HCT116 (cell line): Measurements from ENCODE around the gene TACR2. TPM values are rescaled to one million over a fixed set of nuclear protein-coding genes. Genes with fewer than 3 reads are reported as not detected.

Experiments used
- ATAC-seq: fragments of 200-7000 bp; cut with Tn5 transposase; 2 replicates; pipeline ENCODE4 v1.9.1; 2020; ENCODE audit warnings: mild to moderate bottlenecking, moderate library complexity
- BruUV-seq: library from RNA; stranded (reverse); fragments of 400-500 nt; replicated peaks from 2 replicates; lab custom pipeline; 2021; lab: Mats Ljungman, UMichigan
- CTCF ChIA-PET: fragments of 300-600 bp; sonication (Branson Sonifier 250); formaldehyde crosslinking; loops from one replicate; lab custom pipeline; 2021; ENCODE audit warnings: antibody characterized with exemption; lab: Charles Lee
- POLR2A ChIA-PET: fragments of 300-600, 350-600 bp; sonication (Branson Sonifier 250); formaldehyde crosslinking; loops from one replicate; lab custom pipeline; 2021; ENCODE audit warnings: antibody characterized with exemption; lab: Charles Lee
- RAD21 ChIA-PET, 2 experiments: fragments of 300-600 bp; sonication (Branson Sonifier 250); formaldehyde crosslinking; loops; one replicate each; lab custom pipeline; 2023; ENCODE audit warnings: low total read pairs in 2 of 2; ENCODE audit not compliant: uncharacterized antibody in 2 of 2, unreplicated experiment in 2 of 2, low non-redundant PET in 1 of 2; lab: Charles Lee
- DNase-seq: peaks from one replicate; pipeline ENCODE4 v3.0.0-alpha.2; 2010; ENCODE audit warnings: low read depth, low spot score
- H2AFZ ChIP-seq: fragments of 200-600 bp; shearing (Covaris generic), sonication (generic); 2 replicates; pipeline ENCODE4 v1.6.1; 2017; ENCODE audit warnings: low read depth, mixed run types, mixed read lengths, antibody characterized with exemption, low read length; ENCODE audit not compliant: poor library complexity, severe bottlenecking
- H3K27ac ChIP-seq: 2 replicates; pipeline ENCODE4 v1.5.1; 2012; ENCODE audit warnings: low read depth, low read length
- H3K27me3 ChIP-seq: fragments of 200-600 bp; sonication (generic); 2 replicates; pipeline ENCODE4 v1.6.1; 2016; ENCODE audit warnings: mixed run types, low read length, mixed read lengths; ENCODE audit not compliant: insufficient read depth
- H3K36me3 ChIP-seq, 2 experiments: fragments of 200-500 bp in 1 of 2; fragments of 200-600 bp in 1 of 2; sonication (Bioruptor generic) in 1 of 2; sonication (generic) in 1 of 2; 2 replicates each; pipeline versions ENCODE4 v1.5.1 to v1.6.1; 2014 to 2016; ENCODE audit warnings: low read length in 2 of 2, inconsistent platforms in 1 of 2, mixed read lengths in 1 of 2, mixed run types in 1 of 2; ENCODE audit not compliant: insufficient read depth in 2 of 2, control insufficient read depth in 1 of 2
- H3K4me1 ChIP-seq, 2 experiments: fragments of 200-600 bp in 1 of 2; sonication (generic) in 1 of 2; 2 replicates each; pipeline versions ENCODE4 v1.5.1 to v1.6.1; 2012 to 2017; ENCODE audit warnings: low read length in 2 of 2, inconsistent platforms in 1 of 2, mild to moderate bottlenecking in 1 of 2, mixed read lengths in 1 of 2, mixed run types in 1 of 2, moderate library complexity in 1 of 2; ENCODE audit not compliant: insufficient read depth in 2 of 2, control insufficient read depth in 1 of 2
- H3K4me2 ChIP-seq: fragments of 200-600 bp; sonication (generic); 2 replicates; pipeline ENCODE4 v1.6.1; 2017; ENCODE audit warnings: mixed run types, low read length, mixed read lengths
- H3K4me3 ChIP-seq, 2 experiments: fragments of 200-600 bp in 1 of 2; sonication (generic) in 1 of 2; replicated peaks in 1 of 2; 2 replicates each; pipeline ENCODE4 v1.5.1; 2011 to 2016; ENCODE audit warnings: low read length in 2 of 2, control low read depth in 1 of 2, low read depth in 1 of 2, mild to moderate bottlenecking in 1 of 2, mixed read lengths in 1 of 2, mixed run types in 1 of 2
- H3K79me2 ChIP-seq: fragments of 200-600 bp; sonication (generic); 2 replicates; pipeline ENCODE4 v1.6.1; 2017; ENCODE audit warnings: mild to moderate bottlenecking, mixed run types, low read length, moderate library complexity, mixed read lengths; ENCODE audit not compliant: insufficient read depth
- H3K9ac ChIP-seq: fragments of 200-600 bp; sonication (generic); 2 replicates; pipeline ENCODE4 v1.6.1; 2016; ENCODE audit warnings: low read length, mixed read lengths
- H3K9me2 ChIP-seq: fragments of 200-600 bp; sonication (generic), shearing (Covaris generic); 2 replicates; pipeline ENCODE4 v1.6.1; 2017; ENCODE audit warnings: mixed run types, mild to moderate bottlenecking, moderate library complexity; ENCODE audit not compliant: insufficient read depth
- H3K9me3 ChIP-seq, 2 experiments: fragments of 200-500 bp in 1 of 2; fragments of 200-600 bp in 1 of 2; sonication (Bioruptor generic) in 1 of 2; sonication (generic) in 1 of 2; 2 replicates each; pipeline ENCODE4 v1.6.1; 2014 to 2017; ENCODE audit warnings: low read length in 2 of 2, mixed read lengths in 2 of 2, inconsistent platforms in 1 of 2, low read depth in 1 of 2, mild to moderate bottlenecking in 1 of 2, mixed run types in 1 of 2, moderate library complexity in 1 of 2; ENCODE audit not compliant: control insufficient read depth in 1 of 2, insufficient read depth in 1 of 2
- H4K20me1 ChIP-seq: fragments of 200-600 bp; sonication (generic), shearing (Covaris generic); 2 replicates; pipeline ENCODE4 v1.6.1; 2017; ENCODE audit warnings: mixed run types, mild to moderate bottlenecking, moderate library complexity; ENCODE audit not compliant: insufficient read depth
- POLR2A ChIP-seq: IDR thresholded peaks from 2 replicates; pipeline ENCODE4 v1.7.0; 2011; ENCODE audit warnings: borderline replicate concordance; ENCODE audit not compliant: insufficient read depth, insufficient read length; ENCODE audit errors: extremely low read depth
- REST ChIP-seq: IDR thresholded peaks from 2 replicates; pipeline ENCODE4 v1.6.1; 2012; ENCODE audit warnings: low read depth
- TCF7L2 ChIP-seq: IDR thresholded peaks from 2 replicates; pipeline ENCODE4 v1.7.0; 2011; ENCODE audit warnings: borderline replicate concordance, inconsistent platforms; ENCODE audit not compliant: insufficient read depth, insufficient read length; ENCODE audit errors: extremely low read depth
- intact Hi-C: fragments of 100-400 bp; cut with micrococcal nuclease; formaldehyde crosslinking; loops from 2 replicates; pipeline ENCODE4 v1.10.0; 2022
- total RNA-seq: library from RNA; stranded (reverse); gene quantifications from one replicate; pipeline ENCODE4 v1.2.1, GENCODE V29; 2021; ENCODE audit not compliant: unreplicated experiment

The TACR2 gene
- total RNA-seq, 1 experiment from 2014 or later, result not detected

- CTCF ChIA-PET, result no interaction called here
- intact Hi-C loops, result no loop called here
Measured at GRCh38 chr10:69414036-69415018, 2.4 kb downstream of the TACR2 start.

More at GRCh38 chr10:69414036-69415018, 2.4 kb downstream of the TACR2 start:
- ATAC-seq (no peak), DNase-seq (no peak)
- Histone ChIP-seq H3K4me2 (no peak overlapping the region), H3K9me3 (no peaks in the 10 kb centered on the region), H3K9ac (no peak overlapping the region), H2AFZ (no peak overlapping the region), H3K79me2 (no peaks in the 10 kb centered on the region), H4K20me1 (no peaks in the 10 kb centered on the region), H3K4me1 (peaks cover 5 to 17% of the 10 kb centered on the region in 2 experiments), H3K36me3 (no peaks in the 10 kb centered on the region), H3K27ac (no peak overlapping the region), H3K9me2 (no peaks in the 10 kb centered on the region), H3K27me3 (no peaks in the 10 kb centered on the region), H3K4me3 (no peak overlapping the region)
- ChIA-PET RAD21 (no interaction called here), POLR2A (no interaction called here)
- TF ChIP-seq REST, result no peak
- no peak for TF ChIP-seq TCF7L2
- no peak for TF ChIP-seq POLR2A
- BruUV-seq, result no TSS peak
